Mesothelial cell of epicardium (in vitro differentiated cells): ENCODE results near the gene MED31. TPM values are rescaled to one million over a fixed set of nuclear protein-coding genes. Genes with fewer than 3 reads are reported as not detected.

Experiments
- DNase-seq, 2 experiments: peaks; one replicate each; pipeline ENCODE4 v3.0.0; 2021; ENCODE audit warnings: low spot score in 2 of 2; ENCODE audit not compliant: unreplicated experiment in 2 of 2
- H3K27ac Mint-ChIP-seq: 2 replicates; pipeline ENCODE4 v1.8.0; 2021; ENCODE audit warnings: mixed read lengths
- H3K27me3 Mint-ChIP-seq: 2 replicates; pipeline ENCODE4 v1.8.0; 2021; ENCODE audit warnings: low read depth, mixed read lengths
- H3K36me3 Mint-ChIP-seq: 2 replicates; pipeline ENCODE4 v1.8.0; 2021; ENCODE audit warnings: mixed read lengths
- H3K4me1 Mint-ChIP-seq: 2 replicates; pipeline ENCODE4 v1.8.0; 2021; ENCODE audit warnings: mixed read lengths
- H3K4me3 Mint-ChIP-seq: 2 replicates; pipeline ENCODE4 v1.8.0; 2021; ENCODE audit warnings: mild to moderate bottlenecking, moderate library complexity, mixed read lengths
- H3K9me3 Mint-ChIP-seq: 2 replicates; pipeline ENCODE4 v1.8.0; 2021; ENCODE audit warnings: mixed read lengths
- total RNA-seq: library from RNA; stranded (reverse); gene quantifications from 3 replicates; pipeline ENCODE4 v1.2.1, GENCODE V29; 2021
- TF ChIP-seq, protein P1 (sequence below): fragments of 200-600 bp; sonication (generic); IDR thresholded peaks from one replicate; pipeline ENCODE4 v1.5.0; 2021; ENCODE audit warnings: antibody characterized with exemption; ENCODE audit not compliant: unreplicated experiment

MED31 gene
- total RNA-seq, 1 donor from 2014 or later, result 12.1 TPM

DNA sequence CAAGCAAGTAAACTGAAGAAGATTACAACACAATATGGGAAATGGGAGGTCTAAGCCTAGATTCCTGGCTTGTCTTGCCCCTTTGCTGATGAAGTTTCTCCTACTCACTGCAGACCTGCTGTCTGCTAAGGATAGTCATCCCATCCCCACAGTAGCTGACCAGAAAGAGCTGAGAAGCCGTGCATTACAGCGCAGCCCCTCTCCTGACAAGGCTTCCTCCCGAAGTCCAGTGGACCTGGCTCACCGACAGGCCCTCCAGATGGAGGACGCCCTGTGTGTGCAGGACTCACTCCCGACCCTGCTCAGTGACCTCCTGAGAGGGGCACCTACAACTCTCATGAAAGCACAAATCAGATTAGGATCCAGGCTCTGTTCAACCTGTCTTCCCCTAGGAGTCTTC, 46.3 kb downstream of the MED31 start:
- Mint-ChIP-seq H3K4me1 (no peaks in the 10 kb centered on the region), H3K27me3 (no peaks in the 10 kb centered on the region), H3K9me3 (no peaks in the 10 kb centered on the region), H3K27ac (no peak overlapping the region), H3K36me3 (peaks cover 27% of the 10 kb centered on the region), H3K4me3 (no peak overlapping the region)
- TF ChIP-seq, protein P1, sequence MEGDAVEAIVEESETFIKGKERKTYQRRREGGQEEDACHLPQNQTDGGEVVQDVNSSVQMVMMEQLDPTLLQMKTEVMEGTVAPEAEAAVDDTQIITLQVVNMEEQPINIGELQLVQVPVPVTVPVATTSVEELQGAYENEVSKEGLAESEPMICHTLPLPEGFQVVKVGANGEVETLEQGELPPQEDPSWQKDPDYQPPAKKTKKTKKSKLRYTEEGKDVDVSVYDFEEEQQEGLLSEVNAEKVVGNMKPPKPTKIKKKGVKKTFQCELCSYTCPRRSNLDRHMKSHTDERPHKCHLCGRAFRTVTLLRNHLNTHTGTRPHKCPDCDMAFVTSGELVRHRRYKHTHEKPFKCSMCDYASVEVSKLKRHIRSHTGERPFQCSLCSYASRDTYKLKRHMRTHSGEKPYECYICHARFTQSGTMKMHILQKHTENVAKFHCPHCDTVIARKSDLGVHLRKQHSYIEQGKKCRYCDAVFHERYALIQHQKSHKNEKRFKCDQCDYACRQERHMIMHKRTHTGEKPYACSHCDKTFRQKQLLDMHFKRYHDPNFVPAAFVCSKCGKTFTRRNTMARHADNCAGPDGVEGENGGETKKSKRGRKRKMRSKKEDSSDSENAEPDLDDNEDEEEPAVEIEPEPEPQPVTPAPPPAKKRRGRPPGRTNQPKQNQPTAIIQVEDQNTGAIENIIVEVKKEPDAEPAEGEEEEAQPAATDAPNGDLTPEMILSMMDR, result no peak
- DNase-seq, result no peak

DNA sequence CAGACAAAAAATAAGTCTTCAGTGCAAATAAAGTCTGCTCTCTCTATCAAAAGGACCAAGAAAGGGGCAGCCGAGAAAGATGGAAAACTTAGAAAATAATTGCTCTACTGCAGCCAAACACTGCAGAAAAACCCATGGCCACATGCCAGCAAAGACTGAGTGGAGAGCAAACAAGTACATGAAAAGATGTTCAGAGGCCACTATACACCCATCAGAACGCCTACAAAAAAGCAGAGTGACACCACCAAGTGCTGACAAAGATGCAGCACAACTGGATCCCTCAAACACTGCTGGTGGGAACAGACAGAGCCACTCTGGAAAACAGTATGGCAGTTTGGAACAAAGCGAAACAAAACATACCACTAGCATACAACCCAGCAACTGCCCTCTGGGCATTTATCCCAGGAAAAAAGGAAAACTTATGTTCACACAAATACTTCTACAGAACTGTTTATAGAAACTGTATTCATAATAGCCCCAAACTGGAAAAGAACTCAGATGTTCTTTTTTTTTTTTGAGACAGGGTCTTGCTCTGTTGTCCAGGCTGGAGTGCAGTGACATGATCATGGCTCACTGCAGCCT, 47.6 kb downstream of the MED31 start:
- Mint-ChIP-seq H3K27ac (peak overlapping the region; percentile 2), H3K27me3 (no peaks in the 10 kb centered on the region)

DNA sequence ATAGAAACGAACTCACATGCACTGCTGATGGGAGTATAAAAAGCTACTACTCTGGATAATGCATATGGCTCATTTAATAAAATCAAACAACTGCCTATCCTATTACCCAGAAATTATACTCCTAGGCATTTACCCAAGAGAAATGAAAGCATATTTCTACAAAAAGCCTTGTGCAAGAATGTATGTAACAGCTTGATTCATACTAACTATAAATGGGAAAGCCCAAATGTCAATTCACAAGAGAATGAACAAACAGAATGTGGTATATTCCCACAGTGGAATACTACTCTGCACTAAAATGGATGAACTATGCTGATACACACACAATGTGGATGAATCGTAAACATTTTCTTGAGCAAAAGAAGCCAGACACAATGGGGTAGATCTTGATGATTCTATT, 49.3 kb downstream of the MED31 start:
- H3K9me3 Mint-ChIP-seq, result no peaks in the 10 kb centered on the region
- peaks cover 26% of the 10 kb centered on the region for H3K36me3 Mint-ChIP-seq
- TF ChIP-seq, protein P1, result no peak
- no peak overlapping the region for H3K4me3 Mint-ChIP-seq
- no peak for DNase-seq
- no peaks in the 10 kb centered on the region for H3K27me3 Mint-ChIP-seq
- H3K4me1 Mint-ChIP-seq, result no peaks in the 10 kb centered on the region
- H3K27ac Mint-ChIP-seq, result no peak overlapping the region

More for the DNA sequence above, 47.6 kb downstream of the MED31 start:
- Mint-ChIP-seq H3K9me3 (no peaks in the 10 kb centered on the region), H3K4me3 (no peak overlapping the region), H3K36me3 (peaks cover 23% of the 10 kb centered on the region), H3K4me1 (no peaks in the 10 kb centered on the region)
- no peak for DNase-seq
- TF ChIP-seq, protein P1, result no peak

DNA sequence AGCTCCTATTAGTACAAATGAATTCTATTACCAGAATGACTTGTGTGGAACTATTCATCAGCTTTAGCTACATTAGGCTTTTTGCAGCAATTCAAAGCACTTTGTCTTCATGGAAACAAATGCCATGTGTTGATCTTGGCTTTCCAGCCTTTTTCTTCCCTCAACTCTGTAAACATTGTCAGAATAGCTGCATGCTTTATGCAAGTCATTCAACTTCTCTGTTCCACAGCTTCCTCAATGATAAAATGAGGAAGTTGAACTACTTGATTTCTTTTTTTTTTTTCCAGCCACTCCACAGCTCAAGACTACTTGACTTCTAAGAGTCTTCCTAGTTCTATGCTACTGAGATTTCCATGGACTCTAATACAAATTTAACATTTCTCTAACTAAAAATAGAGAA, 52.0 kb downstream of the MED31 start:
- Mint-ChIP-seq H3K27me3 (no peaks in the 10 kb centered on the region), H3K4me3 (no peak overlapping the region), H3K4me1 (no peaks in the 10 kb centered on the region), H3K36me3 (peaks cover 22% of the 10 kb centered on the region), H3K9me3 (no peaks in the 10 kb centered on the region), H3K27ac (no peak overlapping the region)
- no peak for DNase-seq
- TF ChIP-seq, protein P1, result no peak

DNA sequence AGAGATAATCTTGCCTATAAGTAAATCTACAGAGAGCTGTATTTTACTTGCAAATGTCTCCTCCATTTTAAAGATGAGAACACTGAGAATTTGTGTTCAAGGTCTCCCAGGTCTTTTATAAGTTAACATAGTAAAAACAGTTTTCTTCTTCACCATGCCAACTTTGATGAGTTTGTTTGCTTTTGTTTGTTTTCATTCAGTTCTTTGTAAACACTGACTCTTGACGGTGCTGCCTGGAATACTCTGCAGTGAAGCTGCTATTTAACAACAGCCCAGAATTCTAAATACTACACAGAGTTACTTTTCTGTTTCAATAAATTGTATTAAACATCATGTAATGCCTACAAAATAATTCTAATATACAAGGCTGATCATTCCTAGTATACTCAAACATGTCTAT, 53.7 kb downstream of the MED31 start:
- no peak for DNase-seq
- H3K27me3 Mint-ChIP-seq, result no peaks in the 10 kb centered on the region
- H3K27ac Mint-ChIP-seq, result no peak overlapping the region
- no peaks in the 10 kb centered on the region for H3K4me1 Mint-ChIP-seq
- TF ChIP-seq, protein P1, result no peak
- H3K4me3 Mint-ChIP-seq, result no peak overlapping the region
- peaks cover 28% of the 10 kb centered on the region for H3K36me3 Mint-ChIP-seq
- H3K9me3 Mint-ChIP-seq, result no peaks in the 10 kb centered on the region

DNA sequence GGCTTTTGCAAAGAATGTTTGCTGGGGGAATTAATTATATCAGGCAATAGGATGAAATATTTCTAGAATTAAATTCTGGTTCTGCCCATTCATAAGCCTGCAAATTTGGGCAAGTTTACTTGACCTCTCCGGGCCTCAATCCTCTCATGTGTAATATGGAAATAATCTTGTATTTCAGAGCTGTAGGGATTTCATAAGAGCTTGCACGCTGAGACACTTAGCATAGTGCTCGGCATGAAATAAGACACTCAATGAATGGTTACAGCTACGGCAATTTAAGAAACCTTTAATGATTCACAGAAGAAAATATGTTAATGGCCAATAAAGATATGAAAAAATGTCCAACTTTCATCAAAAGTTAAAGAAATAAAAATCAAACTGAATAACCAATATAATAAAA, 54.5 kb downstream of the MED31 start:
- H3K36me3 Mint-ChIP-seq, result peaks cover 35% of the 10 kb centered on the region
- no peaks in the 10 kb centered on the region for H3K9me3 Mint-ChIP-seq
- no peak overlapping the region for H3K27ac Mint-ChIP-seq
- TF ChIP-seq, protein P1, result no peak
- DNase-seq, result no peak
- no peaks in the 10 kb centered on the region for H3K27me3 Mint-ChIP-seq
- no peak overlapping the region for H3K4me3 Mint-ChIP-seq
- no peaks in the 10 kb centered on the region for H3K4me1 Mint-ChIP-seq
